Right ventricle myocardium inferior (tissue), 1 donor: Measurements from ENCODE around the gene SUSD6. TPM values are rescaled to one million over a fixed set of nuclear protein-coding genes. Genes with fewer than 3 reads are reported as not detected.

ENCODE experiments used
- ATAC-seq: fragments of 200-7000 bp; cut with Tn5 transposase; one replicate; pipeline ENCODE4 v1.9.1; 2020; ENCODE audit warnings: mild to moderate bottlenecking, moderate library complexity
- DNase-seq: peaks from one replicate; pipeline ENCODE4 v3.0.0; 2021; ENCODE audit errors: missing footprints
- intact Hi-C: fragments of 100-400 bp; cut with DNase I; formaldehyde crosslinking; loops from one replicate; pipeline ENCODE4 v1.11.0; 2022
- total RNA-seq: library from RNA; stranded (reverse); fragmentation: NEBNext Ultra II Directional; extraction: Animal tissue kit (Norgen Biotek cat#: 25700); gene quantifications from one replicate; pipeline ENCODE4 v1.2.1, GENCODE V29; 2021
- donor health status: DM: no; HTN: yes; CAD: no; lungs with severe emphysema.

Gene SUSD6
- total RNA-seq, 1 donor from 2014 or later, result 22.4 TPM

DNA sequence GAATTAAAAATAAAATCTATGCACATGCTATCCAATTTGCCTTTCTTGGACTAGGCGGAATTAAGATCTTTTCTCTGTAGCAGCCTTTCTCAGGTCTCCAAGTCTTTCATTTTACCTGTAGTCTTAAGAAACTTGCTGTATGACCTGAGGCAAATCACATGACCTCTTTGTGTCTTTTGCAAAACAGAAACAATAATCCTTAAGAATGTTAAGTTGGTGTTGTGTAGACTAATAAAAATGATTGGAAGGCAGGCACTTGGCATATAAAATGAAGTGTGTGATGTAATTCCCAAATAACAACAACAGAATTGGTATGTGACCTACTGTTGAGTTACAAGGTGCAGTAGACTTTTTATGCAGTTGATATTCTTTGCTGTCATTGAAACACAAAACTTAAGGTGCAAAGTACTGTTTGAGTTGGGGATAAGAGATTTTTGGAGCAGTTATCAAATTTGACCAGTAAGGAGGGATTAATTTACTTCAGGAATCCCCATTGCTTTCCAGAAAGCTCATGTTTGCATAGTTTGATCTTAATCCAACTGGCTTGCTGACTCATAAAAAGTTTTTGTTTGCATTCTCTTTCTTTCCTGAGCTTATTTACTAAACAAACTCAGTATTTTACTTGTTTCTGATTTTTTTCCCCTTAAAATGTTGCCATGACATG is 51.4 kb downstream of the SUSD6 start:
- DNase-seq (no peak), ATAC-seq (no peak)
- intact Hi-C loops, result loop anchor here (10.0 kb wide), 1 partner anchor 52 kb away; no protein-coding TSS in a partner anchor

- DNase-seq, result no peak
Measured at GRCh38 chr14:69663300-69663643, 51.9 kb downstream of the SUSD6 start.

DNA sequence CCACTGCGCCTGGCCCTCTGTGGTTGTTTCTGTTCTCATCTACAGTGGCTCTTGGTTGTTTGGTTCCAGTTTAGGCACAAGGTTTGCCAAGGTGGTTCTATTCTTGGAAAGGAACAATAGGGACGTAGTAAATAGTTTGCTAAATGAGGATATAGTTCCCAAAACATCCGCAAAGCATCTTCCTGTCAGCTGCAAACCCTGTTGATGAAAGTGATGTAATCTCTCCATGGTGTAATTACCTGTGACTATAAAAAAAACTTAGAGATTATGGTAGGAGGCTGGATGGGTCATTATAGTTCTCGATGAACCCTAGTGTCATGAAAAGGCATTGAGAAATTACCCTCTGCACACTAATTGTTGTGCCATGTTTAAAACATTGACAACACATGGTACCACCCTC is 52.9 kb downstream of the SUSD6 start:
- ATAC-seq (no peak), DNase-seq (no peak)
- intact Hi-C loops, result loop anchor here (10.0 kb wide), 1 partner anchor 51 kb away; no protein-coding TSS in a partner anchor

More at GRCh38 chr14:69663300-69663643, 51.9 kb downstream of the SUSD6 start:
- intact Hi-C loops, result loop anchor here (10.0 kb wide), 1 partner anchor 52 kb away; no protein-coding TSS in a partner anchor
- no peak for ATAC-seq

GRCh38 chr14:69664865-69665526 is 53.6 kb downstream of the SUSD6 start:
- intact Hi-C loops, result loop anchor here (5.0 to 10.0 kb wide), 2 partner anchors 50 to 53 kb away; partner anchors contain the start of gene SUSD6
- no peak for DNase-seq
- ATAC-seq, result peak; percentile 84

- DNase-seq (no peak), ATAC-seq (no peak)
- intact Hi-C loops, result loop anchor here (5.0 to 10.0 kb wide), 2 partner anchors 49 to 53 kb away; partner anchors contain the start of gene SUSD6
Measured at GRCh38 chr14:69665631-69666030, 54.2 kb downstream of the SUSD6 start.

GRCh38 chr14:69666112-69666511 is 54.7 kb downstream of the SUSD6 start:
- intact Hi-C loops, result loop anchor here (5.0 to 10.0 kb wide), 2 partner anchors 49 to 54 kb away; partner anchors contain the start of gene SUSD6
- DNase-seq (no peak), ATAC-seq (peak; percentile 12)

- ATAC-seq, result no peak
- intact Hi-C loops, result loop anchor here (5.0 to 10.0 kb wide), 2 partner anchors 48 to 54 kb away; partner anchors contain the start of gene SUSD6
- DNase-seq, result no peak
Measured at GRCh38 chr14:69666690-69667211, 55.4 kb downstream of the SUSD6 start.

DNA sequence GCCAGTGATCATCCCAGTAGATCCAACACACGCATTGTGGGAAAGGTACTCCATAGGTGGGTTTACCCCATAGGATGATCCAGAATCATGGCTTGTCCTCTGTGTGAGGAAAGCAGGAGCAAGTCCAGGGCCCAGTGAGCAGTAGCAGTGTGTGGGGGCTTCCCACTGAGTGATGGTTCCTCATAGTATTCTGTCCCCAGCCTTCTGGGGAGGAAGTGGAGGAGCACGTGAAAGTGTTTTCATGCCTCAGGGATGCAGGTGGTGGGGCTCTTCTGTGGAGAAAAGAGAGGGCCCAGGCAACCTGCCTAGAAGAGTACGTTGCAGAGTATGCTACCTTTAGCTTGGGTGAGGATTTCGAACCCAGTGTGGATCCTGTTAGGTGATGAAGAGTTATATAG is 56.5 kb downstream of the SUSD6 start:
- DNase-seq (no peak), ATAC-seq (no peak)
- intact Hi-C loops, result loop anchor here (5.0 to 10.0 kb wide), 2 partner anchors 47 to 56 kb away; partner anchors contain the start of gene SUSD6

- ATAC-seq (no peak), DNase-seq (no peak)
- intact Hi-C loops, result loop anchor here (5.0 to 10.0 kb wide), 2 partner anchors 45 to 57 kb away; partner anchors contain the start of gene SUSD6
Measured at GRCh38 chr14:69669375-69669774, 58.0 kb downstream of the SUSD6 start.

DNA sequence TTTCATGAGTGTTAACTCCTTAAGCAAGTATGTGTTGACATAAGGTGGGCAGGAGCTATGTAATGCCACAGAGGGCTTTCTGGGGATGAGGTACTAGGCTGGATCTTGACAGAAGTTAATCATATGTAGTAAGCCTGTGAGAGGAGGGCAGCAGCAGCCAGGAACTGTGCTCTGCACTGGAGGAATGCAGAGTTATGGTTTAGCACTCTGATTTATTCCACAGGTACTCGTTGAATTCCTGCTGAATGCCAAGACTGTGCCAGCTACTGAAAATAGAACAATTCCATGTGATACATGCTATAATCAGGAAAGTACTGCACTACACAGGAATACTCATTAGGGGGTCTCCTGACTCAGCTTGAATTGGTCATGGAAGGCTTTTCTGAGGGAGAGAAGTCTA is 58.7 kb downstream of the SUSD6 start:
- DNase-seq (no peak), ATAC-seq (no peak)
- intact Hi-C loops, result no loop called here

DNA sequence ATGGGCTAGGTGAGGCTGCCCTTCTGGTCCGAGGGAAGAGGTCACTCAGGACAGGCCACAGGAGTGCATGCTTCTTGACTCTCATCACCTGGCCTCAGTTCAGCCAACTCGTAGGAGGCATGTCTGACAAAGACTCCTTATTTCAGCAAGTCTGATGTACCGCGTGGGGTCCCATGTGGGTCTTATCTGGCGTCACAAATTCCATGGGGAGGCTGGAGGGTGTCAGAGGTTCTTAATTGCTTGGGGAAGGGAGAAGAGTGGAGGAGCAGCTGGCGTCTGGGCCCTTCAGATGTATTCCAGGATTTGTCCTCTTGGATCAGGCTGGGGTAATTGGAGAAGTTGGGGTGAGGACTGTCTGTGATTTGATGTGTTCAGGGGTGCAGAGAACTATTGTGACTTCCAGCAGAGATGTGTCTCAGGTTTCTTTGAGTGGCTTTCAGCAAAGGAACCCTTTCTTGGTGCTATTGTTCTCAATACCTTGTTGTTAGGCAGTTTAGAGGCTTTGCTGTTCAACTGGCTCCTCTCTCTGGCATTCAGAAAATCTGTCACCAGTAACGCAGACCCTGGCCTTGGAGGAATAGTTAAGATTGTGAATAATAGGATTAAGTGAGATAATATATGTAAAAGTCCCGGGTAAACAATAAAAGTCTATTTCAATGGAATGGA is 60.1 kb downstream of the SUSD6 start:
- no peak for ATAC-seq
- no peak for DNase-seq
- intact Hi-C loops, result no loop called here

GRCh38 chr14:69672356-69672755 is 61.0 kb downstream of the SUSD6 start:
- no peak for DNase-seq
- no peak for ATAC-seq
- intact Hi-C loops, result no loop called here

GRCh38 chr14:69673104-69673503 is 61.7 kb downstream of the SUSD6 start:
- ATAC-seq (no peak), DNase-seq (no peak)
- intact Hi-C loops, result no loop called here

- ATAC-seq (peak; percentile 11), DNase-seq (no peak)
- intact Hi-C loops, result no loop called here
Measured at GRCh38 chr14:69673578-69674305, 62.3 kb downstream of the SUSD6 start.

DNA sequence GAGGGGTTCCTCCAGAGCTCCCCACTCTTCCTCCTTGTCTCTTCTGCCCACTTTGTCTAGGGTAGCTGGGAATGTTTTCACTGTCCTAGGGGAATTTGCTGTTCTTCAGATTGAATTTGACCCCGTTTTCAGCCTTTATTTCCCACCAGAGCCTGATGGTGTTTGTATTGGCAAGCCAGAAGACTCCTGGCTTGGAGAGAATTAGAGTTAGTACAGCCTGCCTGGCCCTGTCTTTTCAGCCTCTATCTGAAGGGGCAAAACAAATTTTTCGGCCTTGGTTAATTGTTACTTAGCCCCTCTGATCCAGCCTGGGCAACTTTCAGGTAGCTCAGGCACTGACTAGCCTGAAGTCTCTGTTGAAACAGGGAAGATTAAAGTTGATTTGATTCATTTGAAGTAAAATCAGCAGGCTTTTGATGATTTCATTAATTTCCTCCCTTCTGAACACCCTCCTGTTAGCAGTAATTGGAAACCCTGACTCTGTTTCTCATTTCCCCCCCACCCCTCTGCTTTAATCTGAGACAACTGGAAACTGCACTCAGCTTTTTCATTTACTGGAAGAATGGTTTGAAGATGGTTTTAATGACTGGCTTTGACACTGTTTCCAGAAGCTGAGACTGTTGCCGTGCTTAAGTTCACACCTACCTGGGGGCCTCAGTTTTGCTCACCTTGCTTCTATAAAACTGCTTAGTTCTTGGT is 63.3 kb downstream of the SUSD6 start:
- no peak for DNase-seq
- intact Hi-C loops, result no loop called here
- ATAC-seq, result peak; percentile 65

GRCh38 chr14:69675245-69675583 is 63.8 kb downstream of the SUSD6 start:
- intact Hi-C loops, result no loop called here
- ATAC-seq, result peak; percentile 45
- peak; percentile 70 for DNase-seq

DNA sequence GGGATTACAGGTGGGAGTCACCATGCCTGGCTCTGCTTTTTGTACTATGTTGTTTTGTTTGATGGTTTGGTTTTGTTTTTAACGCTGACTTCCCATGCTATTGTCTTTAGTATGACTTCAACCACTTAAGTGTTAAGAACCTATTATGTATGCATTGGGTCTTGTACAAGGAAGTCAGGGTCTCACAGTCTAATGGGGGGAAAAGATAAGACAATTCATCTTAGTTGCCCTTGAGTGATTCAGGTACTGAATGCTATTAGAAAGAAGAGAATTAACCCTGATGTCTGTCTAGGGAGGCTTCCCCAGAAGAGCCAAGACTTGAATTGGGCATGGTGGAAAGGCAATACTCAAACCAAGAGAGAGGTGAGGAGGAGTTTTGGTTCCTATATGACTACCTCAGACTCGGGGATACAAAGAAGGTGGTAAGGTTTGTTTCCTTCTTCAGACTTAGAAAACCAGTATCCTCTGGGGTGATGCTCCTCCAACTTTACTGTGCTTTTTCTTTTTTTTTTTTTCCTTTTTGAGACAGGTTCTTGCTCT is 64.6 kb downstream of the SUSD6 start:
- intact Hi-C loops, result no loop called here
- no peak for ATAC-seq
- no peak for DNase-seq

DNA sequence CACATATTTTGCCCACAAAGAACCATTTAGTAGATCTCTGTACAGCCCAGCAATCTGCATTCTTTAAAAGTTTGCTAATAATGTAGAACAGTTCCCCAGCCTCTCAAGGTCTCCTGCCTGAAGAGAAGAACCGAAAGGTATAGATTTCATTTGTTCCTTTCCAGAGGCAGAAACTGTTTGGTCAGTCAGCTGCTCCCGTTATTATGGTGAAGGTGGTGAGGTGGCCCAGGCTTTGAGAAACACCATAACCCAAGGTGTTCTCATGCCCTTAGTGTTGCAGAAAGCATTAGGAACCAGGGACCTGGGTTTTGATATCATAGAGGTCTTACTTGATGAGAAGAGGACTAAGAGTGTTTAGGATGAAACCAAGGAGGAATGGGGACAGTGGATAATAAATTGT is 65.3 kb downstream of the SUSD6 start:
- no peak for ATAC-seq
- intact Hi-C loops, result no loop called here
- DNase-seq, result no peak
